ENCODE measurements around the gene SART1. TPM values are rescaled to one million over a fixed set of nuclear protein-coding genes. Genes with fewer than 3 reads are reported as not detected.

SART1 gene
- total RNA-seq, 3 donors from 2014 or later: 55.2 to 68.5 (median 55.9) TPM

DNA sequence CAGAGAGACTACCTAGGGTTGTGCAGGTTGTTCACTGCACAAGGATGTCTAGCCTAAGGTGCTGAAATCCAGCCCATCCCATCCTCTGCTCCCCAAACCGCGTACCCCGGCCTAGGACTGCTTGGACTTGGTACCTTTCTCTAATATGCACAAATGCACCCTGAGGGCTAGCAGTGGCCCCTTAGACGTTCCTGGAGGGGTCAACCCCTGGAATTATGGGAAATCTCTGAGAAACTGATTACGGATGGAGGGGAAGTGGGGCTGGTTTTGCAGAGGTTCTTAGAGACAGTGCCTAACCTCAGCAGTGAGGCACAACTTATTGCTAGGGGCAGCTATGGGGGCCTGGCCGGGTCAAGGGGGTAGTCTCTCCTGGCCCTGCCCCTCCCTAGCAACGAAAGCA lies 45.1 kb upstream of the SART1 start:
- Histone ChIP-seq H3K27ac (peak overlapping the region; percentile 94 to 99), H3K36me3 (no peaks in the 10 kb centered on the region), H3K4me1 (peaks cover 9 to 29% of the 10 kb centered on the region in 2 donors), H3K4me3 (peak overlapping the region in 1 of 3 donors; percentile 48), H3K27me3 (no peaks in the 10 kb centered on the region), H3K9me3 (no peaks in the 10 kb centered on the region)
- DNase-seq (ENCODE audit: low spot score in 2 of 2): no peak
- intact Hi-C loops (cut with DNase I; ENCODE audit: low total_unique reads): no loop called here
- TF ChIP-seq POLR2A (IDR thresholded peaks at IDR 0.05) (no peak), POLR2AphosphoS5 (IDR thresholded peaks at IDR 0.05) (no peak)
- TF ChIP-seq, protein P1, sequence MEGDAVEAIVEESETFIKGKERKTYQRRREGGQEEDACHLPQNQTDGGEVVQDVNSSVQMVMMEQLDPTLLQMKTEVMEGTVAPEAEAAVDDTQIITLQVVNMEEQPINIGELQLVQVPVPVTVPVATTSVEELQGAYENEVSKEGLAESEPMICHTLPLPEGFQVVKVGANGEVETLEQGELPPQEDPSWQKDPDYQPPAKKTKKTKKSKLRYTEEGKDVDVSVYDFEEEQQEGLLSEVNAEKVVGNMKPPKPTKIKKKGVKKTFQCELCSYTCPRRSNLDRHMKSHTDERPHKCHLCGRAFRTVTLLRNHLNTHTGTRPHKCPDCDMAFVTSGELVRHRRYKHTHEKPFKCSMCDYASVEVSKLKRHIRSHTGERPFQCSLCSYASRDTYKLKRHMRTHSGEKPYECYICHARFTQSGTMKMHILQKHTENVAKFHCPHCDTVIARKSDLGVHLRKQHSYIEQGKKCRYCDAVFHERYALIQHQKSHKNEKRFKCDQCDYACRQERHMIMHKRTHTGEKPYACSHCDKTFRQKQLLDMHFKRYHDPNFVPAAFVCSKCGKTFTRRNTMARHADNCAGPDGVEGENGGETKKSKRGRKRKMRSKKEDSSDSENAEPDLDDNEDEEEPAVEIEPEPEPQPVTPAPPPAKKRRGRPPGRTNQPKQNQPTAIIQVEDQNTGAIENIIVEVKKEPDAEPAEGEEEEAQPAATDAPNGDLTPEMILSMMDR (IDR thresholded peaks at IDR 0.05): no peak

DNA sequence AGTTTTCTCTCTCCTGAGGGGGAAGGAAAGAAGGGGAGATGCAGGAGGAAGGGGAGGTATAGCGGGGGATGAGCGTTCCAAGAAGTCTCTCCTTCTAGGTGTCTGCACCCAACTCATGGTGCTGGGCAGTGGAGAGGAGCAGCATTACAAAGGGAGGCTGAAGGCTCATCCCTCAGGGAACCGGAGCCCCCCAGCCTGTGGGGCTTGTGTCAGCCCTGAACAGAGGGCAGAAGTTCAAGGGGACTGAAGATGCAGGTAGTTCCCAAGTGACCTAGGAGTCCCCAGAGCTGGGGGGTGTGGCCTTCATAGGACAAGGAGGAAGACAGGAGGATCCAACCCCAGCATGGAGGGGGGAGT lies 44.5 kb upstream of the SART1 start:
- intact Hi-C loops (cut with DNase I; ENCODE audit: low total_unique reads): no loop called here
- H3K27ac ChIP-seq: peak overlapping the region; percentile 94 to 99
- TF ChIP-seq POLR2AphosphoS5 (IDR thresholded peaks at IDR 0.05): no peak
- TF ChIP-seq, protein P1 (IDR thresholded peaks at IDR 0.05): no peak
- no peak for TF ChIP-seq POLR2A (IDR thresholded peaks at IDR 0.05)
- peak overlapping the region; percentile 78 to 98 (median 95) for H3K4me3 ChIP-seq
- H3K9me3 ChIP-seq: no peaks in the 10 kb centered on the region
- DNase-seq (ENCODE audit: low spot score in 2 of 2): no peak
- no peaks in the 10 kb centered on the region for H3K36me3 ChIP-seq
- peaks cover 9 to 29% of the 10 kb centered on the region in 2 donors for H3K4me1 ChIP-seq
- H3K27me3 ChIP-seq: no peaks in the 10 kb centered on the region

DNA sequence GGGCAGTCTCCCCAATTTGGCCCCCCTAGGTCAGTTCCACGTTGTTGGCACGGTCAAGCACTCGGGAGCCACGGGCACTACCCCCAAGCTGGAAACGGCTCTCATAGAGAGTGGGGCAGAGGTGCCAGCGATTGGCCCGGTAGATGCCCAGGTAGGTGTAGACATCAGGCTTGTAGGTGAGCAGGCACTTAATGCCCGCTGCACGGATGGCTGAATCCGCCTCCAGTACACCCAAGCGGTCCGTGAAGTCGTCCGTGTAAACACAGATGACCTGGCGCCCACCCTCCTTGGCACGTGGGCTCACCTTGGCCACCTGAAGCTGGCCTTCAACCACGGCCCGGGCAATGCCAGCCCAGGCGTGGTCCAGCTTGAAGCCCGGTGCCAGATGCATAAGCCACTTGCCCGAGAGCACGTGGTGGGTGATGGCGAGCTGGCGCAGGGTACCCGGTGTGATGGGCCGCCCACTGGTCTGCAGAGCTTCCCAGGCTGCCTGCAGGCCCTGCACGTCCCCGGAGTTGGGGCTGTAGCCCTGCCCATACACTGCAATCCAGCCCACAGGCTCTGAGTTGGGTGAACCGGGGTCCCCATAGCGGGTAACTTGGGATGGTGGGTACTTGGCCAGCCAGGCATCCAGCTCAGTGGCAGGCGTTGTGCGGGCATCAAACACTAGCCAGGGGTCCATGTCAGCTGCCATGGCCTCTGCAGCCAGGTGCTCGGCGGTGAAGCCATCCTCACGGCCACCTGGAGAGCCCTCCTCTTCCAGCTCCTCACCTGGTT lies 43.9 kb upstream of the SART1 start:
- H3K9me3 ChIP-seq: no peaks in the 10 kb centered on the region
- no peaks in the 10 kb centered on the region for H3K36me3 ChIP-seq
- H3K4me3 ChIP-seq: peak overlapping the region; percentile 78 to 98 (median 95)
- DNase-seq (ENCODE audit: low spot score in 2 of 2): no peak
- H3K27ac ChIP-seq: peak overlapping the region; percentile 94 to 99
- peaks cover 9 to 29% of the 10 kb centered on the region in 2 donors for H3K4me1 ChIP-seq
- intact Hi-C loops (cut with DNase I; ENCODE audit: low total_unique reads): no loop called here
- TF ChIP-seq POLR2A (IDR thresholded peaks at IDR 0.05) (no peak), POLR2AphosphoS5 (IDR thresholded peaks at IDR 0.05) (no peak)
- TF ChIP-seq, protein P1 (IDR thresholded peaks at IDR 0.05): no peak
- H3K27me3 ChIP-seq: no peaks in the 10 kb centered on the region

DNA sequence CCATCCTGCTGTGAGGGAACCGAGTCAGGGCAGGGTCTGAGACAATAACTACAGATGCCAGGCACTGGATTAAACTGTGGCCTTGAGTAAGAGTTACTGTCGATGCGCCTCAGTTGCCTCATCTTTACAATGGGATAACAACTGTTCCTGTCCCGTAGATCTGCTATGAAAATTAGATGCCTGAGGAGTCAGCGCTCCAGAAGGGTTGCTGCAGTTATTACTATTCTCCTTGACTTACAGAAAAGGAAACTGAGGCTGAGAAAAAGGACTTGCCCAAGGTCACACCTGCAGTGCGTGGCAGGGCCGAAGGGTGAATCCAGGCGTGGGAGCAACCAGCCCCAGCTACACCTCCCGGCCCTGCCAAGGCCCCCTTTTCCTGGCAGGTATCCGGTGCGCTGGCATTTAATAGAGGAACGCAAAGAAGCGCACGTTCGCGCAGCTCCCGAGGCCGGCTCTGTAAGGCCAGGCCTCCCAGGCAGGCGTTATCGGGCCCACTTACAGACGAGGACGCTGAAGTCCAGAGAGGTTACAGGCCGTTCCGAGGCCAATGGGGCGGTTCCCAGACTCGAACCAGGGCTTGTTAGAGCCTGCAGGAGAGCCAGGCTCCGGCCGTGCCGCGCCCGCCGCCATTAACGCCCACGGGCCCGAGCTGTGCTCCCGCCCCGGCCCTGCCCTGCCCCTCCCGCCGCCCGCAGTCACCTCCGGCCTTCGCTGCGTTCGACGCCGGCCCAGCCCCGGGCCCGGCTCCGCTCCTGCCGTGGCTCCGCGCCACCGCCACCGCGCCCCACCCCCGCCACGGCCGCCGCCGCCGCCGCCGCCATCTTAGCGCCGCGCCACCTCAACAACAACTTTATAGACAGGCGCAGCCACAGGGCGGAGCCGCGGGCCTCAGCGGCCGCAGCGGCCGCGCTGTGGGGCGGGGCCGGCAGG lies 43.1 kb upstream of the SART1 start, which contains the start of gene C11orf68:
C11orf68 (minus strand) TSS at position 852 of the 930 bp plus-strand sequence; CDS start at position 821, 31 bp downstream.
- Histone ChIP-seq H3K27me3 (no peaks in the 10 kb centered on the region), H3K4me1 (peaks cover 9 to 29% of the 10 kb centered on the region in 2 donors), H3K9me3 (no peaks in the 10 kb centered on the region), H3K4me3 (peak within 1 kb of the TSS; percentile 78 to 98 (median 95)), H3K27ac (peak within 1 kb of the TSS; percentile 94 to 99), H3K36me3 (no peaks in the 10 kb centered on the region)
- peak in 1 of 2 donors; percentile 44 for DNase-seq (ENCODE audit: low spot score in 2 of 2)
- TF ChIP-seq, protein P1 (IDR thresholded peaks at IDR 0.05): no peak
- no peak for TF ChIP-seq POLR2A (IDR thresholded peaks at IDR 0.05)
- TF ChIP-seq POLR2AphosphoS5 (IDR thresholded peaks at IDR 0.05): peak; percentile 7 to 55 (median 12)
- intact Hi-C loops (cut with DNase I; ENCODE audit: low total_unique reads): no loop called here

All from breast epithelium (tissue), 4 donors.